Keratinocyte (primary cell): ENCODE data around the gene SH3PXD2B. TPM values are rescaled to one million over a fixed set of nuclear protein-coding genes. Genes with fewer than 3 reads are reported as not detected.

Source experiments
- DNase-seq: peaks from one replicate; pipeline ENCODE4 v3.0.0-alpha.2; 2011; ENCODE audit warnings: low read depth, missing footprints, low spot score
- FAIRE-seq: peaks from 2 replicates; lab custom pipeline; 2011; peaks lifted over from hg19 to GRCh38; lab: Jason Lieb, UNC
- H2AFZ ChIP-seq: 2 replicates; pipeline ENCODE4 v1.6.0; 2012; ENCODE audit warnings: low read length, control low read depth, inconsistent platforms; ENCODE audit not compliant: control insufficient read depth
- H3K27ac ChIP-seq: 2 replicates; pipeline ENCODE4 v1.5.1; 2011; ENCODE audit warnings: low read length; ENCODE audit not compliant: control insufficient read depth, insufficient read depth
- H3K27me3 ChIP-seq: 3 replicates; pipeline ENCODE4 v1.6.0; 2011; ENCODE audit warnings: low read length; ENCODE audit not compliant: control insufficient read depth, insufficient read depth; ENCODE audit errors: extremely low read depth
- H3K36me3 ChIP-seq, 2 experiments: 2 replicates in 1 of 2; 3 replicates in 1 of 2; pipeline ENCODE4 v1.5.1; 2011; ENCODE audit warnings: low read length in 2 of 2, mild to moderate bottlenecking in 1 of 2; ENCODE audit not compliant: control insufficient read depth in 2 of 2, insufficient read depth in 2 of 2; ENCODE audit errors: extremely low read depth in 1 of 2
- H3K4me1 ChIP-seq: 3 replicates; pipeline ENCODE4 v1.5.1; 2011; ENCODE audit warnings: low read length; ENCODE audit not compliant: control insufficient read depth, insufficient read depth; ENCODE audit errors: extremely low read depth
- H3K4me2 ChIP-seq: 3 replicates; pipeline ENCODE4 v1.6.0; 2011; ENCODE audit warnings: low read depth, low read length; ENCODE audit not compliant: control insufficient read depth, insufficient read depth; ENCODE audit errors: extremely low read depth
- H3K4me3 ChIP-seq, 3 experiments: fragments of 200-600 bp in 1 of 3; sonication (generic) in 1 of 3; 2 replicates in 2 of 3; 3 replicates in 1 of 3; pipeline ENCODE4 v1.5.1; 2011 to 2016; ENCODE audit warnings: low read length in 3 of 3, mild to moderate bottlenecking in 3 of 3, control low read depth in 2 of 3, inconsistent platforms in 1 of 3, low read depth in 1 of 3, mixed read lengths in 1 of 3, mixed run types in 1 of 3, moderate library complexity in 1 of 3; ENCODE audit not compliant: control insufficient read depth in 2 of 3, insufficient read depth in 2 of 3; ENCODE audit errors: extremely low read depth in 1 of 3
- H3K79me2 ChIP-seq: 2 replicates; pipeline ENCODE4 v1.6.0; 2012; ENCODE audit warnings: low read length; ENCODE audit not compliant: control insufficient read depth, insufficient read depth
- H3K9ac ChIP-seq: 3 replicates; pipeline ENCODE4 v1.6.0; 2011; ENCODE audit warnings: low read length; ENCODE audit not compliant: control insufficient read depth, insufficient read depth; ENCODE audit errors: extremely low read depth
- H3K9me1 ChIP-seq: 3 replicates; pipeline ENCODE4 v1.6.0; 2011; ENCODE audit warnings: low read length; ENCODE audit not compliant: control insufficient read depth, insufficient read depth; ENCODE audit errors: extremely low read depth
- H3K9me3 ChIP-seq: 2 replicates; pipeline ENCODE4 v1.5.1; 2012; ENCODE audit warnings: low read depth, low read length; ENCODE audit not compliant: control insufficient read depth
- H4K20me1 ChIP-seq: 3 replicates; pipeline ENCODE4 v1.6.0; 2011; ENCODE audit warnings: low read length; ENCODE audit not compliant: control insufficient read depth, insufficient read depth; ENCODE audit errors: extremely low read depth
- EZH2 ChIP-seq: IDR thresholded peaks from one replicate; pipeline ENCODE4 v1.6.1; 2012; ENCODE audit warnings: inconsistent platforms, mild to moderate bottlenecking, low read length, moderate library complexity
- dilution Hi-C: fragments of 300-500 bp; cut with MboI; formaldehyde crosslinking; loops from one replicate; pipeline ENCODE4 v1.7.0; 2020; ENCODE audit warnings: low sequenced_read_pairs; ENCODE audit not compliant: extremely low pct_ligation_motif_present
- polyA plus RNA-seq, 5 experiments: library from polyadenylated mRNA; depleted of rRNA in 3 of 5; stranded (reverse) in 3 of 5; stranded (forward) in 1 of 5; unstranded in 1 of 5; fragments of >200 nt; gene quantifications; 1 replicate in 1 of 5; 2 replicates in 3 of 5; 3 replicates in 1 of 5; pipeline versions ENCODE4 v1.2.1 to v1.2.3, GENCODE V29; 2011 to 2012; ENCODE audit warnings: missing spikeins in 2 of 5, low read depth in 1 of 5, low replicate concordance in 1 of 5
- TF ChIP-seq, protein P1 (sequence below), 3 experiments: IDR thresholded peaks in 1 of 3; conservative IDR thresholded peaks in 1 of 3; optimal IDR thresholded peaks in 1 of 3; 2 replicates in 2 of 3; 3 replicates in 1 of 3; pipeline versions ENCODE3 to v1.5.1; 2011; ENCODE audit warnings: low read length in 3 of 3, mild to moderate bottlenecking in 3 of 3, moderate library complexity in 2 of 3, control low read depth in 1 of 3, inconsistent platforms in 1 of 3; ENCODE audit not compliant: insufficient read depth in 2 of 3; ENCODE audit errors: extremely low read depth in 1 of 3

The SH3PXD2B gene
- polyA plus RNA-seq, 1 donor (not counting 4 experiments of a cell fraction or from before 2014, with no cell fraction given), result 17.3 TPM

DNA sequence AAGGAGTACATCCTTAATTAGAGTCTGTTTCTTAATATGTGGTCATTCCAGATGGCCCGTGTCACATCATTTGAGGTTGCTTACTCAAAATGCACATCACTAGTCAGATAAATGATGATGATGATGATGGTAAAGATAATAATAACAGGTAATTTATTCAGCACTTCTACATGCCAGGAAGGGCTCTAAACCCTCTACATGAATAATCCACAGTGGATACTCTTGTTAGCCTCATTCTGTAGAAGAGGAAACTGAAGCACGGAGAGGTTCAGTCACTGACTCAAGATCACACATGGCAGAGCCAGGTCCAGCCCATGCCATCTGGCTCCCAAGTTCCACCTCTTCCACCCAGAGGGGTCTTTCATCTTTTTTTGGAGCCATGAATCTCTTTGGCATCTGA is 11.7 kb downstream of the SH3PXD2B start:
- Histone ChIP-seq H3K27ac (no peak overlapping the region), H3K79me2 (peaks cover 26% of the 10 kb centered on the region), H3K9ac (no peak overlapping the region), H3K4me1 (peaks cover 32% of the 10 kb centered on the region), H3K9me3 (no peaks in the 10 kb centered on the region), H3K4me3 (no peak overlapping the region), H2AFZ (no peak overlapping the region), H3K36me3 (peaks cover 0 to 1% of the 10 kb centered on the region in 2 experiments), H3K27me3 (no peaks in the 10 kb centered on the region), H3K9me1 (no peaks in the 10 kb centered on the region), H3K4me2 (no peak overlapping the region), H4K20me1 (peaks cover 47% of the 10 kb centered on the region)
- no peak for TF ChIP-seq EZH2
- TF ChIP-seq, protein P1, sequence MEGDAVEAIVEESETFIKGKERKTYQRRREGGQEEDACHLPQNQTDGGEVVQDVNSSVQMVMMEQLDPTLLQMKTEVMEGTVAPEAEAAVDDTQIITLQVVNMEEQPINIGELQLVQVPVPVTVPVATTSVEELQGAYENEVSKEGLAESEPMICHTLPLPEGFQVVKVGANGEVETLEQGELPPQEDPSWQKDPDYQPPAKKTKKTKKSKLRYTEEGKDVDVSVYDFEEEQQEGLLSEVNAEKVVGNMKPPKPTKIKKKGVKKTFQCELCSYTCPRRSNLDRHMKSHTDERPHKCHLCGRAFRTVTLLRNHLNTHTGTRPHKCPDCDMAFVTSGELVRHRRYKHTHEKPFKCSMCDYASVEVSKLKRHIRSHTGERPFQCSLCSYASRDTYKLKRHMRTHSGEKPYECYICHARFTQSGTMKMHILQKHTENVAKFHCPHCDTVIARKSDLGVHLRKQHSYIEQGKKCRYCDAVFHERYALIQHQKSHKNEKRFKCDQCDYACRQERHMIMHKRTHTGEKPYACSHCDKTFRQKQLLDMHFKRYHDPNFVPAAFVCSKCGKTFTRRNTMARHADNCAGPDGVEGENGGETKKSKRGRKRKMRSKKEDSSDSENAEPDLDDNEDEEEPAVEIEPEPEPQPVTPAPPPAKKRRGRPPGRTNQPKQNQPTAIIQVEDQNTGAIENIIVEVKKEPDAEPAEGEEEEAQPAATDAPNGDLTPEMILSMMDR (optimal IDR thresholded peaks at IDR 0.05 in 1 of 3, IDR thresholded peaks at IDR 0.05 in 1 of 3, conservative IDR thresholded peaks at IDR 0.05 in 1 of 3; ENCODE audit: extremely low read depth in 1 of 3, insufficient read depth in 2 of 3, low read length in 3 of 3), result no peak
- FAIRE-seq (no peak), DNase-seq (no peak)
- dilution Hi-C loops, result no loop called here

DNA sequence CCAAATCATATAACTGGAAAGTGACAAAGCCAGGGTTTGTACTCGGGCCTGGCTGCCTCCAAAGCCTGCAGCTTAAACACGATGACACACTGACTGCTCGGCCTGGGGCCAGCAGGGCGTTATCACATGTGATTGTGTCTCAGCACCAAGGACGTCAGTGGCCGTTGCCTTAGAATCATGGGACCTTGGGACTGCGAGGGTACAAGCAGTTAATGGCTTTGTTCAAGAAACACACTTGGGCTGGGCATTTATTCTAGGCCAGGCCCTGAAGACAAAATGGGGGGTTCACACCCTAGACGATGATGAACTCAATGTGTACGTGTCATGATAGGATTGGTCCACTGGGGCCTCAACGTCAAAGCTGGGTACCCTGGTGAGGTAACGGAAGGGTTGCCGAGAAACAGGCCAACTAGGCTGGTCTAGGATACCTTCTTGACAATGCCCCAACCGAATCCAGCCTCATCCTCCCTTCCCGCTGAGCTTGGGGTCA is 13.0 kb downstream of the SH3PXD2B start:
- Histone ChIP-seq H3K27ac (no peak overlapping the region), H2AFZ (no peak overlapping the region)

More for the DNA sequence above, 13.0 kb downstream of the SH3PXD2B start:
- no peak overlapping the region for H3K4me3 ChIP-seq
- no peak overlapping the region for H3K9ac ChIP-seq
- H3K4me2 ChIP-seq, result no peak overlapping the region
- no peak for FAIRE-seq
- TF ChIP-seq EZH2, result no peak
- TF ChIP-seq, protein P1 (optimal IDR thresholded peaks at IDR 0.05 in 1 of 3, IDR thresholded peaks at IDR 0.05 in 1 of 3, conservative IDR thresholded peaks at IDR 0.05 in 1 of 3; ENCODE audit: extremely low read depth in 1 of 3, insufficient read depth in 2 of 3, low read length in 3 of 3), result no peak
- peaks cover 22% of the 10 kb centered on the region for H3K4me1 ChIP-seq
- H3K36me3 ChIP-seq, result peaks cover 0 to 6% of the 10 kb centered on the region in 2 experiments
- peaks cover 23% of the 10 kb centered on the region for H3K79me2 ChIP-seq
- H3K27me3 ChIP-seq, result no peaks in the 10 kb centered on the region
- no peak for DNase-seq
- dilution Hi-C loops, result no loop called here
- H3K9me3 ChIP-seq, result no peaks in the 10 kb centered on the region
- no peaks in the 10 kb centered on the region for H3K9me1 ChIP-seq
- H4K20me1 ChIP-seq, result peaks cover 44% of the 10 kb centered on the region
